PC-9 (cell line): ENCODE results near the gene ZNF253.

Experiments used
- EZH2 ChIP-seq: fragments of 200-600 bp; sonication (generic); IDR thresholded peaks from 2 replicates; pipeline ENCODE4 v1.8.0; 2017; ENCODE audit warnings: antibody characterized with exemption, low read depth
- TF ChIP-seq, protein P1 (sequence below): fragments of 200-600 bp; sonication (generic); conservative IDR thresholded peaks from 2 replicates; pipeline ENCODE4 v1.6.1; 2017; ENCODE audit warnings: mixed run types, antibody characterized with exemption, mild to moderate bottlenecking, moderate library complexity

DNA sequence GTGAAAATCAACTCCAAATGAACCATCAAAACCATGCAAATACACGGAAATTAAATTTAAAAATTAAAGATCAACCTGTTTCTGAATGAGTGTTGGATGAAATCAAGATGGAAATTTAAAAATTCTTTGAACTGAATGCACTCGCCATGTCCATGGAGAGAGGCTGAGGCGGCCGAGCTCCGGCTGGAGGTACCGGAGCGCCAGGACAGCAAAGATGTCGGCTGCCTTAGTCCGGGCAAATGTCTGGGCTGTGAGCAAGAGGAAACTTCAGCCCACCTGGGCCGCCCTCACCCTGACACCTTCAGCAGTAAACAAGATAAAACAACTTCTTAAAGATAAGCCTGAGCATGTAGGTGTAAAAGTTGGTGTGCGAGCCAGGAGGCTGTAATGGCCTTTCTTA is 38.8 kb upstream of the ZNF253 start:
- no peak for TF ChIP-seq EZH2
- TF ChIP-seq, protein P1, sequence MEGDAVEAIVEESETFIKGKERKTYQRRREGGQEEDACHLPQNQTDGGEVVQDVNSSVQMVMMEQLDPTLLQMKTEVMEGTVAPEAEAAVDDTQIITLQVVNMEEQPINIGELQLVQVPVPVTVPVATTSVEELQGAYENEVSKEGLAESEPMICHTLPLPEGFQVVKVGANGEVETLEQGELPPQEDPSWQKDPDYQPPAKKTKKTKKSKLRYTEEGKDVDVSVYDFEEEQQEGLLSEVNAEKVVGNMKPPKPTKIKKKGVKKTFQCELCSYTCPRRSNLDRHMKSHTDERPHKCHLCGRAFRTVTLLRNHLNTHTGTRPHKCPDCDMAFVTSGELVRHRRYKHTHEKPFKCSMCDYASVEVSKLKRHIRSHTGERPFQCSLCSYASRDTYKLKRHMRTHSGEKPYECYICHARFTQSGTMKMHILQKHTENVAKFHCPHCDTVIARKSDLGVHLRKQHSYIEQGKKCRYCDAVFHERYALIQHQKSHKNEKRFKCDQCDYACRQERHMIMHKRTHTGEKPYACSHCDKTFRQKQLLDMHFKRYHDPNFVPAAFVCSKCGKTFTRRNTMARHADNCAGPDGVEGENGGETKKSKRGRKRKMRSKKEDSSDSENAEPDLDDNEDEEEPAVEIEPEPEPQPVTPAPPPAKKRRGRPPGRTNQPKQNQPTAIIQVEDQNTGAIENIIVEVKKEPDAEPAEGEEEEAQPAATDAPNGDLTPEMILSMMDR: no peak
